ENCODE results near the gene MED27.

Gene MED27

DNA sequence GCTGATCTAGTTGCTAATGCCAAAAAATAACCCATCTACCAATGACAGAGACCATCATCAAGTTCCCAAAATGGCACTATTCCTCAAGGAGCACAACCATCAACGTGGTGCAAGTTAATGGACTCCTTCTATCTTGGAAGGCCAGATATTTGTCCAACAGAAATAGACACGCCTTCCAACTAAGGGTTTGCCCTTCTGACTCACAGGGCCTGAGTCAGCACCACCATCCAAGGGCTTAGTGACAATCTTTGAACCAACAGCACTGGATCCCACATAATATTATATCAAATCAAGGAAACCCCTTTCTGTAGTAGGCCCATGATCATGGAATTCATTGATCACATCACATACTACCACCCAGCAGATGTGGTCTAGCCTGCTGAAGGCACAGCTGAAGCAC, 84.3 kb downstream of the MED27 start:
- DNase-seq (ENCODE audit: low spot score): peak; percentile 42

DNA sequence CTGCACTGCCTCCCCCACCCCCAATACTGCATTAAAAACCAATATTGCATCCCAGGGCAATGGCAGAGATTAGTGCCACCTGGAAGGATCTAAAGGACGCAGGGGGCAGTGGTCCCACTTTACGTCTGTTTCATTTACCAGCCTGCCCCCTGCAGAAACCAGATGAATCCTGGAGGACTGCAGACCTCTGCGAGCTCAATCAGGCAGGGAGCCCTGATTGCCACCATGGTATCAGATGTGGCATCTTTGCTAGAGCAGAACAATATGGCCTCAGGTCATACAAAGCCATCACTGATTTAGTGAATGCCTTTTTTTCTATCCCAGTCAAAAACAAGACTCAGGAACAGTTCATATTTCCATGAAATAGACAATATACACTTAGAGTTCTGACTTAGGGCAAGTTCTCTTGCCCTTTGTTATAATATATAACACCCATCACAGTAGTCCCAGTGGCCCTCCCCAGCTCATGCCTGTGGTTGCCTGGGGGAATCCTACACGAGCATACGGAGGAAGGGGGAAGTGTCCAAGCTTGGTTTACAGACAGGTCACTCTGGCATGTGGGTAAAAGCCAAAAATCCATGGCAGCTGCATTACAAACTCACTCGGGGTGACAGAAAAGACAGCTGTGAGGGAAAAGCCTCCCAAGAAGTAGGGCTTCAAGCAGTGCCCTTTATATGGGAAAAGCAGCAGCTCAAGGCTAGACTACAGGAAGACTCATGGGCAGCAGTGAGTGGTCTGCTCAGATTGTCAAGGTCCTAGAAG, 85.1 kb downstream of the MED27 start:
- no peak for DNase-seq (ENCODE audit: low spot score)

DNA sequence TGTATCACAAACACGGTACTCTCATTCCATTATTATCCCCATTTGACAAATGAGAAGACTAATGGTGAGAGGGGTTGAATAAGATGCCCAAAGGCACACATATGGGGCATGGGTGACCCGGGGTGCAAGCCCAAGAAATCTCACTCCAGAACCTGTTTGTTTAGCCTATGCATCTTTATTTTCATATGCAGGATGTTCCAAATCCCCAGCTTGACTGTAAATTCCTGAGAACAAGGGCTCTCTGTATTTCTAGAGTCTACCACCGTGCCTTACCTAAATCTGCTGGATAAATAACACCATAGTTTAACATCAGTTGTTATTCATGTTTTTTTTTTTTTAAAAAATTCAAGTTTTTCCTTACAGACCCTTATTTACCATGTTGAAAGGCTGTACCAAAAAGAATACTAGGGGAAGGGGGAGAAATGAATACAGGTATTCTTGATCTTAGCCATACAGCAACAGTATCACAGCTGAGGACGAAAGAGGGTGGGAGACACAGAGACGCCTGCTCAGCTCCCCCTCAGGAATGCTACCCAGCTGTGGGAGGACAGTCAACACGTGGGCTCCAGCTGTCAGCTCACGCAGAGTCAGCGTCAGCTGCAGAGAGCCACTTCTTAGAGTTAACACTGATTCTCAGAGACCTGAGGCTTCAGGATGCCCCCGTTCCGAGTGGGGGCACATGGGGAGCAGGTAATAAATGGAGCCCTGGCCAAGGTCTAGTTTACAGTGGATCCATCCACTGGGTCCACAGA, 86.6 kb downstream of the MED27 start:
- no peak for DNase-seq (ENCODE audit: low spot score)

DNA sequence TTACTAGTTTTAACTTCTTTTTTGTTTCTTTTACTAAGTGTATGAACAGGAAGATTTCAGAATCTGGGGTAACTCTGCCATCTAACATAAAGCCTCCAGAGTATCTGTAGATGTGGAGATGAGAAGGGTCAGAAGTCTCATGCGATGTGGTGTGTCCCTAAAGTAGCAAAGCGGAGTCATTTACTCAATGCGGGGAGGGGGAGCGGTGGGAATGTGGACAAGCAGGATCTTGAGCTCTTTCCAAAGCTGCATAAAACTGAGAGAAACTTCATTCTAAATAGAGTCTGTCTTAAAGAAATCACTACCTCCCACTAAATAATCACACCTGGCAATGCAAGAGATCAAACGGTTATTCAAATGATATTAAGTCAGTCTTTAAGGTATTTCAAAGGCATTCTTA, 92.4 kb downstream of the MED27 start:
- no peak for DNase-seq (ENCODE audit: low spot score)

DNA sequence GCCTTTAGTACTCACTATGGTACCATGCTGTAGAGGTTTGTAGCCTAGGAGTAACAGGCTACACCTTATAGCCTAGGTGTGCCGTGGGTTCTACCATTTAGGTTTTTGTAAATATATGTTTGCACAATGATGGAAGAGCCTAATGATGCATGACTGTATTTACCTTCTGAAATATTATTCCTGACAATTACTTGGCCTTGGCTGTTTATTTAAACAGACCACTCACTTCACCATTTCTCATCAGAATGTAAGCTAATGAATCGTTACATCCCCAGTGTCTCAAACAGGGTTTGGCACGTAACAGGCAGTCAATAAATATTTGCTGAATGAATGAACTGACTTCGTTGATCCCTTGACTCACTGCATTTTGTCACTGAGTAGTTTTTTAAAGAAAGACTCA, 93.1 kb downstream of the MED27 start:
- DNase-seq (ENCODE audit: low spot score): no peak

DNA sequence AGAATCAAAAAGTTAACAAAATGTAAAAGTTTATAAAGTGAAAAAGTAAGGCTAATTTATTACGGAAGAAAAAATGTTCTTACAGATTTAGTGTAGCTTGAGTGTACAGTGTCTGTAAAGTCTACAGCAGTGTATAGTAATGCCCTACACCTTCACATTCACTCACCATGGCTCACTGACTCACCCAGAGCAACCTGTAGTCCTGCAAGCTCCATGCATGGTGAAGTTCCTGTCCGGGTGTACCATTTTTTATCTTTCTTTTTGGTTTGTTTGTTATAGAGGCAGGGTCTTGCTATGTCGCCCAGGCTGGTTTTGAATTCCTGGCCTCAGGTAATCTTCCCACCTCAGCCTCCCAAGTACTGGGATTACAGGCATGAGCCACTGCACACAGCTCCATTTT, 93.6 kb downstream of the MED27 start:
- DNase-seq (ENCODE audit: low spot score): no peak

DNA sequence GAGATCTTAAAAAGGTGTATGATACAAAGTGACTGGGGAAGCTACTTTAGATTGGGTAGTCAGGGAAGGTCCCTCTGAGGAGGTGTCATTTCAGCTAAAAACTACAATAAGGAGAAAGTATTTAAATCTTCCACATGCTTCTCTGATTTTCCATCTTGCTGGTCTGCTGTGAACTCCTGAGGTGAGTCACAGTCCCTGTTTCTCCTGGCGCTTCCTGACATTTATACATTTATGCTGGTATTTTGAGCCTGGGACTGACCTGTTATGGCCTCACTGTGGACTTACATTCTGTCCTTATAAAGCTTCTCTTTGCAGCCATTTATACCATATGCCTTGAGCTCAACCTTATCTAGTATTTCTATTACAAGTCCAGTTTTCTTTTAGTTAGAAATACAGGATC, 95.1 kb downstream of the MED27 start:
- no peak for DNase-seq (ENCODE audit: low spot score)

DNA sequence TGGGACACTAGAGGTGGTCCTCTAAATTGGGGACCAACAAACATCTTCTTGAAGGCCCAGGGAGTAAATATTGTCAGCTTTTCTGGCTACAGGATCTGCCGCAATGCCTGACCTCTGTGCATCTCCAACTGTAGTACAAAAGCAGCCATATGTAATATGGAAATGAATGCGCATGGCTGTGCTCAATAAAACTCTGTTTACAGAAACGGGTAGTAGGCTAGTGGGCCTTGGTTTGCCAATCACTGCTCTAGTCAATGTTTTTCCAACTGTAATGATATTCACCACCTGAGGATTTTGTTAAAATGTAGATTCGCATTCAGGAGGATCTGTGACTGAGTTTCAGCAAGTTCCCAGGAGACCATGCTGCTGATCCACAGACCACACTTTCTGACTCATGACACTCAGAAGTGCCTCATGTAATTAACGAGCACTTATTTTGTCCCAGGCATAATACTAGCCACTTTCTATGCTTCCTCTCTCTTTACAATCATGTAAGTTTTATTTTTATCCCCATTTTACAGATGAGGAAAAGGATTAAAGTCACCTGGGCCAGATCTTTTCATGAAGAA, 96.9 kb downstream of the MED27 start:
- peak; percentile 16 for DNase-seq (ENCODE audit: low spot score)

DNA sequence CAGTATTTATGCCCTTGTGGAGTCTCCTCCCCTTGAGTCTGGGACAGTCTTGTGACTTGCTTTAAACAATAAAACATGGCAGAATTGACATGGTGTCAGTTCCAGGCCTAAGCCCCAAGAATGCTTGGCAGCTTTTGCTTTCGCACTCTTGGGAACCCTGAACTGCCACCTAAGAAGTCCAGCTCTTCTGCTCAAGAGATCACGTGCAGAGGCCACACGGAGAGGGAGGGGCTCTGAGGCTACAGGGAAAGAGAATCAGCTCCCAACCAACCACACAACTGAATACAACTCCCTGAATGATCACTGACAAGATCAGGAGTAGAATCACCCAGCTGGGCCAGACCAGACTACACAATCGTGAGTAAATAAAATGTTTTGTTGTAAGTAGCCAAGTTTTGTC, 97.6 kb downstream of the MED27 start:
- peak; percentile 6 for DNase-seq (ENCODE audit: low spot score)

DNA sequence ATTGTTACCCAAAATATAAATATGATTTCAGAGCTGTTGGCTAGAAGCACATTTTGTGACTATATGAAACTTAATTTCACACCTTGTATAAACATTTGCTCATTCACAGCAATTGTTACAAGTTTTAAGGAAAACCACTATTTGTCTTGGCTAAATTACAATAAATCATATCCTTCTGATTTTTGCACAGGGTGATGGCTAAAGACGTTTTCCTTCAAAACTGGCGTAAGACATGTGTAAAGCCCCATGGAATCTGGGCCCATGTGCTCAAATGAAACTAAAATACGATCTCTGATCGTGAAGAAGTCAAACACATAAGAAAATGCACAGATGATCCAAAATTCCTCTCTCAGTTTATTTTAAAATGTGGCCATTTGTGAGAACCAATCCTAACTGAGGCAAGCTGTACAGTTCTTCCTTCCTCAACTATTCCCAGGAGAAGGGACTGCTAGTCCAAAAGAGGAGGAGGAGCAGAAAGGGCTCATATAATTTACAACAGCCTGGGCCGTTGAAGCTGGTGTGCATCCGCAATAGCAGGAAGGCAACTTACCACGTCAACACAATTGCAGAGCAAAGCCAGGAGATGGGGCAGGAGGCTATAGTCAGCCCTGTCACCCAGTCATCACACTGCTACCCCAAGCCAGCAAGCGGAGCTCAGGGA, 98.4 kb downstream of the MED27 start:
- no peak for DNase-seq (ENCODE audit: low spot score)

DNA sequence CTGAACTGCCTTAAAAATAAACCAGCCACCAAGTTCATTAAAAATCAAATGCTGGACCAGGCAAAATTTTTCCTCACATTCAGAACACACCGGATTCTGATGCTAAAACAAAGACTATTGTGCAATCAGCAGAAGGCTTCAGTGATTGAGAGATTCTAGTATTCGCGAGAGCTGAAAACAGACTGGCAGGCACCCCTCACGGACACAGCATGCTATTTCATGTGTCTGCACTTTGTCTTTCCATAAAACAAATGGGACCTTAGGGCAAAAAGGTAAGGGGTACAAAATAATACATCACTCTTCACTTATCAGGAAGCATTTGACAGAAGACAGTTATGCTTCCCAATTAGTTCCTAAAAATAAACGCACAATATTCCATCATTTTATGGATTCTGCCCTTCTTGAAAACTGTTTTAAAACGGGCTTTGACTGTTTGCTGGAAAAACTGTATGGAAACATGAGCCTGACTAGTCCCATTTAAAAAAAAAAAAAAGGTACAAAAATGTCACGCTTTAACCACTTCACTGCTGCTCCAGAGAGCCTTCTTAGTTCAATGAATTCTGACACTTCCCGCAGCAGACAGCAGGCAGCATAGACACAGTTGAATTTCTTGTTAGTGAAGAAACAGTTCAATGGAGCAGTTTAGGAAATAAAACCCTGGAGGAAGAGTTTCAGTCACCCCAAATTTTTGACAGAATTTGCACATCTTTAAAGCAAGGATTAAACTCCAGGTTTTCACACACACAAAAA, 99.2 kb downstream of the MED27 start:
- no peak for DNase-seq (ENCODE audit: low spot score)

DNA sequence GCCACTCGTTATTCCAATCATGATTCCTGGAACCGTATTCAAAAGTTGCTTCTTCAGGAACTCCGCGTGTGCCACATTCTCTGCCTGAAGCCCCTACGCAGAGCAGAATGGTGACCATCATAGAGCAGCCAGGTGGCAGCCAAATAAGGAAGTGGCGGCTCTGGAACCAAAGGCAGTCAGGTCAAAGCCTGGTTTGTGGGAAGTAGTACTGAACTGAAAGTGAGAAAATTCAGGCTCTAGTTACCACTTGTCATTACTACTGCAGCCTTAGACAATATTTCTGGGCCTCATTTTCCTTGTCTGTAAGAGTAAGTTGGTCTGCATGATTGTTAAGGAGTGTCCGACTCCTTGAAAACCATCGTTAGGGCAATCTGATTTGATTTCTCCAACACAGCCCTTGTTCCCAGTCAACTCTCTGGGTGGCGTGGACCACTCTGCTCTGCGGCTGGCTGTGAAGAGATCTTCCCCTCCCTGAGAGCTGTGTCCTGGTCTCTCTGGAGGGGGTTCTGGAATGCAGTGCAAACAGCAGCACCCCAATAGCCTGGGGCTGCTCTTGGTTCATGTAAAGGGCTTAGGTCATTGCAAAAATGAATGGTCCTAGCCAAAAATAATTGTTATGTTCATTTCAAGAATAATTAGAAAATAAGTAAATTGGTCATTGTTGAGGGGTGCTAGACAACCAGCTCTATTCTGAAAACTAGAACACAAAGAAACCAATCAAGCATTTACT, 102.4 kb downstream of the MED27 start:
- no peak for DNase-seq (ENCODE audit: low spot score)

DNA sequence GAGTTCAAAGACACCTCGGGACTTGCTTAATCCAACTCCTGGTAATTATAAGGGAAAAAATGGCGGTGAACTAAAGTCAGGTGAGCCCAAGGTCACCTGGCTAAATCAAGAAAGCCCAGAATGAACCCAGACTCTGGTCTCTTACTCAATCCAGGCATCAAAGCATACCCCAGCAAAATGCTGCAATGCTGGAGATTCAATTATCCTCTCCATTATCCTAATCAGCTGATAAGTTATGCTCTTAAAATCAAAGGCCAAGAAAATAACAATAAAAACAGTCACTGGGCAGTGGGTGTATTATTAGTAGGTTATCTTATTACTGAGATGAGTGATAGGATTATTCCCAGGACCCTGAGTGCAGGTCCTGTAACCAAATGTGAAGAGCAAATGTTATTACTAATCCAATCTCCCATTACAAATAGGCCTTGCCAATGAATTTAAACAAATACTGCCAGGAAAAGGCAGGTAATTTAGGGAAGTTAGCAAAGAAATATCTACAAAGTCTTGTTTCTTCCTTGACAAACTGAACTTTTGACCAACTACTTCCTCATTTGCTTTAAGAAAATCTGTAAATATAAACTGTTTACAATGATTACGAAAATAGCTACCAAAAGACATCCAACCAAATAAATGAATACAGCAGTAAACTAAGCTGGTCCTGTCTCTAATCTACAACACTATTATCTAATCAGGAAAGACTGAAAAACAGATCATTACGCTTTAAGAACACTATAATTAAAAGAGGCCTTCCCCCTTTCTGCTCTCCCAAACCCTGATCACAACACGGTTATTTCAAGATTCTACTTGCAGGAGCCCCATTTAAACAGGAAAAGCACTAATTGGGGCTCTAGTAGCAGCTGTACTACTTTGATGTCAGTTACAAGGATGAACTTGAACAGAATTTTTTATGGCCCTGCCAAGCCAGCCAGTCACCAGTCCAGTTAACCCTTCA, 103.2 kb downstream of the MED27 start:
- DNase-seq (ENCODE audit: low spot score): no peak

DNA sequence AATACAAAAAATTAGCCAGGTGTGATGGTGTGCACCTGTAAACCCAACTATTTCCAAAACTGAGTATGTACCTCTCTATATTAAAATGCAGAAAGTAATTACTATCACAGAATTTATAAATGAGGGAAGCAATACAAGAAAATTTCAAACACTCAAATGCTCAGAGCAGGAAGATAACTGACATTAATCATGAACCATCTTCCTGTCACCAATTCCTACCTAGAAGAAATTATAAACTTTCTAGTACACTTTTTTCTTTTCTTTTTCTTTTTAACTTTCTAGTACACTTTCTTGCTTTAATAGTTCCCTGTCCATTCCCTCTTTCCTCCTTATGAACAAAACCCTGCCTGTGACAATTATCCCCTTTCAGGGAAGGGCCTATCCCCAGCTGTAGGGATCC, 106.8 kb downstream of the MED27 start:
- no peak for DNase-seq (ENCODE audit: low spot score)

DNA sequence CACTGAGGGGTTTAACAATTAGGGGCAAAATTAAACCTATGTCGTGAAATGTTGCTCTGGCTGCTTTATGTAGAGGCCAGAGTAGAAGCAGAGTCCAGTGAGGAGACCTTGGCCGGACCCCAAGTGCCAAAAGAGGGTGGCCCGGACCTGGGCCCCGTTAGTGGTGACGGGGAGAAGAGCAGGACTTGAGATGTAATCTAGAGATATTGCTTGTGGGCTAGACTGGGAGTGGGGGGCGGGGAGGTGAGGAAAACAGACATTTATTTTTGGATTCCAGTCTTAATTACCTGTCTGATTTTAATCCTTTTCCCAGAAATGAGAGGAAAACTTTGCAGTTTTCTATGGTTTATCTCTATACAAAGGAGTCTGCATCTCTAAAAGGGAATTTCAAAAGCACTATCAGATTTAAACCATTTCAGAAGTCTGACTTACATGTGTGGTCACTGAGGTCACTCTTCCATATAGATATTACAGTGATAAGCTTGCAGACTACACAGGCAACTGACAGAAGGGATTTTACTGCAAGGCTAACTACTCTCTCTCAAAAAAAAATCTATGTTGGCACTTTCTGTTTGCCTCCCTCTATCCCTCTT, 108.1 kb downstream of the MED27 start:
- DNase-seq (ENCODE audit: low spot score): no peak

DNA sequence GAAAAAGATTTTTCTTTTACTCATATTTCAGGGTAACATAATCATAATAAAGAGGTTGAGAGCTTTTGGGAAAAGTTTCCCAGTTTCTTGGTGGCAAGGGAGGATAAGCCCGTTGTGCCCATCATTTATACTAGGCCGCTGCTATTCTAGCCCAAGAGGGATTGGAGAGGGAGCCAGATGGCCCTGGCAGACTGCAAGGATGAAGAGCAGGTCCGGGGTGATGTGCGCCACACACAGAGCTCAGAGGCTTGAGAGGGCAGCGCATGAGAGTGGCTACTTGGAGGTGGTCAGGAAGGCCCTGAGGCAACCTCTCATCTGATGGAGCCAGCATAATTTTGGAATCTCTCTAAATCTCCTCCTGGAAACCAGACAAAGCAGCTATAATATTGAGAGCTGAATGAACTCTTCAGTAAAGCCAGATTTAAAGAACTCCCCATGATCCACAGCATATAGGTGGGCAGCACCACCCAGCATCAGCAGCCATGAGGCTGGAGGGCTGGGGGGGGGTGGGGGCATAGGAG, 110.1 kb downstream of the MED27 start:
- no peak for DNase-seq (ENCODE audit: low spot score)

DNA sequence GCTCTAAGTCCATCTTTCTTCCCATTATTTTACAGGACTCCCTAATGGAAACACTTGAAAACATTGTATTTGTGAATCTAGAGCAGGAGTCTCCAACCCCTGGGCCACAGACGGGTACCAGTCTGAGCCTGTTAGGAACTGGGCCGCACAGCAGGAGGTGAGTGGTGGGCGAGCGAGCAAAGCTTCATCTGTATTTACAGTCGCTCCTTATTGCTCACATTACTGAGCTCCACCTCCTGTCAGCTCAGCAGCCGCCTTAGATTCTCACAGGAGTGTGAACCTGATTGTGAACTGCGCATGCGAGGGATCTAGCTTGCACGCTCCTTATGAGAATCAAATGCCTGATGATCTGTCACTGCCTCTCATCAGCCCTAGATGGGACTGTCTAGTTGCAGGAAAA, 111.0 kb downstream of the MED27 start:
- DNase-seq (ENCODE audit: low spot score): no peak

DNA sequence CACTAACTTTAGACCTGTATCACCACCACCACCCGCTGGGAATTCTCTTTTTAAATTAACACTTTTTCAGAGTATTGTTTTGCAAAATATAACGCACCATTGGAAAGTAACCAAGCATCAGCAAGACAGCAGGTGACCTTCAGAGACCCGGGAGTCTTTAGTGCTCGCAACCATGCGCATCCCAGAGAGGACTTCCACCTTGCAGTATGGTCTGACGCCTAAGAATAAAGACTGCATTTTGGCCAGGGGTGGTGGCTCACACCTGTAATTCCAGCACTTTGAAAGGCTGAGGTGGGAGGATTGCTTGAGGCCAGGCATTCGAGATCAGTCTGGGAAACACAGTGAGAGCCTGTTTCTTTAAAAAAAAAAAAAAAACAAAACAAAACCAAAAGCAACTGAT, 113.8 kb downstream of the MED27 start:
- no peak for DNase-seq (ENCODE audit: low spot score)

DNA sequence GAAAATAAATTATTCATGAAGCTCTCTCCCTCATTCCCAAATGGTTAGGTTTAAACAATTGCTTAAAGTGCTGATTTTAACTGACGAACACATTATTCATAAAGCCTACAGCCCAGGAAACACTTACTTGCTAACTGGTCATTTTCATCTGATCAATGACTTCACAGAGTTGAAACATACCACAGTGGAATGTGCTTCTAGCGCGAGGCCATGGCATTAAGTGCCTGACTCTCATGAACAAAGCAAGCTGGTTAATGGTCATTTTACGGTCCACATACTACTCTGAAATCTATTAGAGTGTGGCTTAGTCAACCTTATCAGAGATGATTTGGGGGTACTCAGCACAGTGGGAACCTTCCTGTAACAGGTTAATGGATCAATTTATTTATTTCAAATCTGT, 114.6 kb downstream of the MED27 start:
- DNase-seq (ENCODE audit: low spot score): no peak

All from AG08395 (cell line).